HL-60/S4 treated with phorbol 12-myristate 13-acetate at 8.2 ng/mL for 4 days and 3 days (cell line): Measurements from ENCODE around the gene TTN.

ENCODE experiments used
- in situ Hi-C: fragments of 300-500 bp; cut with MboI; formaldehyde crosslinking; loops from 2 replicates; pipeline ENCODE4 v1.15.0; 2022; ENCODE audit warnings: low sequenced_read_pairs

The TTN gene

DNA sequence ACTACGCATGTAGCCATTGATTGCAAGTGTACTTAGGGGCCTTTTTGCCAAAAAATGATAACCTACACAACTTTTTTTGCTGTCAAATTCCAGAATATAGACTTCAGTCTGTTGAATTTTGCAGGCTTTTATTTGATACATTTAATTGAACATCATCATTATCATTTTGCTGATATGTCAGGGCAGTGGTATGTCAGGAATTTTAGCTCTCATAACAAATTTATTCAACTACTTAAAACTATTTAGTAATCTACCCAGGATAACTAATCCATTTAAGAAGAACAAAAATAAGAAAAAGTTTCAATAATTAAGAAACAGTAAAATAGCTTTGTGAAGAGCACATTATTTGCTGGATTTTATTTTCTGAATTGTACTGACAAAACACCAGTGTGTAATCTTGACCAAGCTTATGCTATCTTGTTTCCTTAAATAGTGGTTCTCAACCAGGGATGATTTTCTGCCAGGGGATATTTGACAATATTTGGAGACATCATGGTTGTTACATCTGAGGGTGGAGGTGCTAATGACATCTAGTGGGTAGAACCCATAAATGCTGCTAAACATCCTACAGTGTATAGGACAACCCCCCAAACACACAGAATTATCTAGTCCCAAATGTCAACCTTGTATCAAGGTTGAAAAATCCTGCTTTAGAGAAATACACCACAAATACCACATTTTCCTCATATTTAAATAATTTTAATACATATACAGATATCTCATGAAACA lies 12.1 kb upstream of the TTN start:
- in situ Hi-C loops: no loop called here

DNA sequence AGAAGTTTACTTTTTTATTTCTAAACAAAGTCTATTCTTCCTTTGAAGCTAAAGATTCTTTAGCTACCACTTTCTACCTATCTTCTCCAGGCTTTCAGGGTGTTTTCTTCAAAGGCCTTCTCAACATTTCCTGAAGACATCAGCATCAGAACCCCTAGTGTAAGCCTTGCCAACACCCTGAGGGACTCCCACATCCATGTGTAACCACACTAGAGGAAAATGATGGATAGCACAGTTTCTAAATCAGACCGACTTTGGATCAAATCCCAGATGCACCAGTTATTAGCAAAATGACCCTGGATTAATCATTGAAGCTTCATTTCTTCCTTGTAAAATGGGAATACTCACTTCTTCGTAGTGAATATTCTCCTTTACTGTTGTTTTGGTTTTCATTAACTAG lies 4.7 kb upstream of the TTN start:
- in situ Hi-C loops: no loop called here

DNA sequence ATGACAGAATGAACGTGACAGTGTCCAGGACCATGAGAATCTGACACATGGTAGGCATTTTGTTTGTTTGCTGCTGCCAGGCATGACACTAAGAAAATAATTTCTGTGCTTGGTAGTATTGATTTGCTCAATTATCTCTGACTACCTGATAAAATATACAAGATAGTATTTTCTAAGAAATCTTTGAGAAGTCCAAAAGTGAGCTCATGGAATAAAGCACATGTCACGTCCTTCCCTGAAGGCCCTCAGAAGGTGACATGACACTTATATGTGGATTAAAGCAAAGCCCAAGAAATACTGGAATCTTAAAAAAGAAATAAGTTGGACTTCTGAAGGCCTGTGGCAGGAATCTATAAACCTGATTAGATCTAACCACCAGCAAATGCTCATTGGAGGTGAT lies 3.8 kb upstream of the TTN start:
- in situ Hi-C loops: no loop called here

DNA sequence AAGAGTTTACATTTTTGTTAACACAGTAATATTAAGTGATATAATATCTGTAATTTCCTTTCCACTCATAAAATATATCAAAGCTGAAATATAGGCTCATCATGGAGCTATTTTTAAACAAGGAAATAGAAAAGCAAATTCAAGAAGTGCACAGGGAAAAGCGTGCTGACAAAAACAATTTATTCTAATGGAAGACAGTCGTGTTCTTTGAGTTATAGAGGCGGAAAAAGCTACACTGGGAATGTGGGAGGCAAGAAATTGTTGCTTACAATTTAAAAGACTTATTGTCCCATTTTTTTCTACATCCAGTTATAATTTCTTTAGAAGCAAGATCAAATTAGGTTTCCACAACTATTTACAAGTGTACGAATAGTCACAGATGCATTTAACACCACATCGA lies 3.2 kb upstream of the TTN start:
- in situ Hi-C loops: no loop called here

DNA sequence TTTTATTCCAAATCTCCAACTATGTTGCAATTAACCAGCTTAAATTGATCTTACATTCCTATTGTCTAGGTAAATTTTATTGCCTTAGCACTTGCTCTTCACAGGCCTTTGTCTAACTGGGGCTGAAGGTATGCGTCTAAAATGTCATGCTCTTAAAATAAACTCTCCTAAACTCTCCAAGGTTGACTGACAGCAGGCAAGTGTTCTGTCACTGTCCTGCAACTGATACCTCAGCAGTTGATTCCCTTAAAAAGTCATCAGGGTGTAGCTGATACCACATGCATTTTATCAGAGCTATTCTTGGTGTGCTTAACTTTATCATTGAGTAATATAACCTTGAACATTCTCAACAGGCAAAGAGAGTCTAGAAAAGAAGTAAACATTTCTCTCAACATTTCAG lies 680 bp downstream of the TTN start:
- in situ Hi-C loops: no loop called here

DNA sequence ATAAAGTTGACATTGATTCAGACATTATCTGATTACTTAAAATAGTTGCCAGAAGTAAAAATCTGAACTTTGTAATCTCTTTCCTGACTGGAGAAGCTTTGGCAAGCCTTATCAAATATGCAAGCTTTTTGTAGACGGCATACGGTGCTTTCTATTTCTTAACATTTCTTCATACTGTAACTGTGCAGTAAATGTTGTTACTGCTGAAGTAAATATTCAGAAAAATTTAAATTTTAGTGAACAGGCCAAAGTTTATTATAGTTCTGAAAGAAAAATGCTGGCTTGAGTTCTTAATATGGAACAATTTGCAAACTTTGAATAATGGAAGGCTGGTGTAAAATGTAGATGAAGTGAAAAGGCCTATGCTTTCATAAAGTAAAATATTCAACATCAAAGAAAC lies 1.8 kb downstream of the TTN start:
- in situ Hi-C loops: no loop called here

DNA sequence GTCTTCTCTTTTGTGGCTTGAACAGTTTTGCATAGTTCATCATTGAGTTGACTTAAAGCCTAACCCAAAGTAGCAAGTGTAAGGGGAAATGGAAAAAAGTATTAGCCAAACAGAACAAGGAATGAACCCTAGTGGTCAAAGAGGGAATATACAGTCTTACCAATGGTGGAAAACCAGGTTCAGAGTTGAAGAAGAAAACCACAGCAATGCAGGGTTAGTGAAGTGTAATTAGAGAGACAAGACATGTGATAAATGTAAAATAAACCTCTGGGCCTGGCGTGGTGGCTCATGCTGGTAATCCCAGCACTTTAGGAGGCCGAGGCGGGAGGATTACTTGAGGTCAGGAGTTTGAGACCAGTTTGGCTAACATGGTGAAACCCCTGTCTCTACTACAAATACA lies 2.4 kb downstream of the TTN start:
- in situ Hi-C loops: no loop called here

DNA sequence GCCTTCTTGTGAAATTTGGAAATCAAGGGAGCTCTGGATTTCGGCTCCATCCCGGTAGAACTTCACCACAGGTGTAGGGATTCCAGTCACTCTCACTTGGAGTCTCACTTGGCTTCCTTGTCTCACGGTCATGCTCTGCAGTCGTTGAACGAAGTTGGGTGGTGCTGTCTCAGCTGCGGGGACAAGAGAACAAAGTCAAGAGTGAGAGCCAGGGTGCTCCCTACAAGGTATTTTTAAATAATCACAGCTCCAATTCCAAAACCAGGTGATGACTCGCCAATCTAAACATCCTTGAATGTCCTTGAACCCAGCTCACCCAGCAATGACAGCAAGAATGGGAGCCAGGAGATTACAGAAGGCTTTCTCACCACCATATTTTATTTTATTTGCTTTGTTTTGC lies 6.7 kb downstream of the TTN start:
- in situ Hi-C loops: no loop called here

DNA sequence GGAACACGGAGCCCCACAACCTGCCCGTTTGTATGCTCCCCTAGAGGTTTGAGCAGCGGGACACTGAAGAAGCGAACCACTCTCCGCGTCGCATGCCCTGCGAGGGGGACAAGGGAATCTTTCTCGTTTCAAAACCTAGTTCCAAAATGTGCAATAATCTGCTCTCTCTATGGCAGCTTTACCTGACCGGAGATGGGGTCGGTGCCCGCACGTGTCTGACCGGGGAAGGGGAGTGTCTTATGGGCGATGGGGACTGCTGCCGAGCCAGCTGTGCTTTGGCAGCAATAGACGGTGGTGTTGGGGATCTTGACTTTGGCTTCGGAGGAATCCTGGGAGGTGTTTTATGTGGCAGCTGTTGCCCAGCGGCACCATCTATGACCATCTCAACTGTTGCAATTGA lies 7.9 kb downstream of the TTN start:
- in situ Hi-C loops: no loop called here

DNA sequence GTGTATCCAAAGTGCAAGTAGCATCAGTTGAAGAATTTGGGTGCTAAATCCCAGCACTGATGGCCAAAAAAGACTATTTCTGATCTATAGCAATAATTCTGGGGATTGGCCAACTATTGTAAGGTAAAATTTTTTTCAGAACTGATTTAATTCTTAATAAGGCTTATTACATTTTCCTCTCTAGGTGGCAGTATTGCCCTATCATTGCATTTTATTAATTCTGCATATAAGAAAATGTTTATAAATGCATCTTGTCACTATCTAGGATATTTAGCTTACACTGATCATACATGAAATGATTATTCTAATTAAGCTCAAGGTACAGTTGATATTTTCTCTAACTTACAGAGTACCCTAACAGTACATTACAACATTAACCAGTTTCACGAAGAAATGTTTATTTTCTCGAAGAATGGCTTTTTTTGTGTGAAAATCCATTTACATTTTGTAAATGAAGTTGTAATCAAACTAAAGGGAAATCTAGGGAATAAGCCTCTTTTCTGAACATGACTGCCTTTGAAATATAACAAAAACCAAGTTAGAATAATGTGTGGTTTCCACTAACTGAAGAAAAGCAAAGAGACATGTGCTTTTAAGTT lies 11.0 kb downstream of the TTN start:
- in situ Hi-C loops: no loop called here

DNA sequence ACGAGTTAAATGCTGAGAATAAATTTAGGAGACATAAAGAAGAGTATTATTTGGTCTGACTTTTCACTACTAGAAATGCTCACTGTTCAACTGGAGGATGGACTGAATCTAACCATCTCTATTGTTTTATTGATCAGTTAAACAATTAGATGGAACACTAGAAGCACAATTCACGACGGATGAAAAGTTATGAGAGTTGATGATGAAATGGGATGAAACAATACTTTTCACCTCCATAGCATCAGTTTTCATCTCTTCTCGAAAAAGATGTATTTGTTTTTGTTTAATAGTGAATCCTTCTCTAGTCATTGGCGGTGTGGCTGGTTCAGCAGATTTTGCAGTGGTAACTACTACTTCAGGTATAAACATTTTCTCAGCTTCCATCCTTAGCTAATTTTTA lies 19.3 kb downstream of the TTN start:
- in situ Hi-C loops: no loop called here

DNA sequence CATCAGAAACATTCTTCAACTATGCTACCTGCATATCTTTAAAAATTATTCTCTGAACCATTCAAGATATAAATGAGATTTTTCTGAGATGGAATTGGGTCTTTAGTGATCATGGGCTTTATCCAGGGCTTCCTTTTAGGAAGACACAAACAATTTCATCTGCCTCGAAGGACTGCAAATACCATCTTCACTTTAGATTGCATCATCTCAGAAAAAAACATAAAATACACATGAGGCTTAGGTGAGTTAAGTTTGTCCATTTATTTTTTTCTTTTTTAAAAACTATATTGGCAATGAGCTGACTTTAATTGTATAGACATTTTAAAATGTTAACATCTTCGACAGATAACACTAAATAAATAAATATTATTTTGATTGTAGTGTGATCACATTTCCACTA lies 20.1 kb downstream of the TTN start:
- in situ Hi-C loops: no loop called here

DNA sequence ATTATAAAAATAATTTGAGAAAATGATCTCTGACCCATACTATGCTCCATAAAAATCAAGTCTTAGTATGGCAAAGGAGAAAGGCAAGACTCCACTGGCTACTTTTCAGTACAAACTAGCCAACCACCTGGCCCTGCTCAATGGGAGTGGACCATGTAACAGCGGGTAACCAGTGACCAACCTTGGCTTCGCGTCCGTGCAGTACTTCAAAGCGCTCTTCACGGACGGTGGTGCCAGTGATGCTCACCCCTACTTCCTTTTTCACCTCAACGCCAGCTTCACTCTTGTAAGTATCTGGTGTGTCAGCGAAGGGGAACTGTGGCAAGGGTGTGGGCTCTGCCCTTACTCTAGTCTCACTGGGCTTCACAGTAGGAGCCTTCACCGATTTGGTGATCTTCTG lies 23.3 kb downstream of the TTN start:
- in situ Hi-C loops: no loop called here

DNA sequence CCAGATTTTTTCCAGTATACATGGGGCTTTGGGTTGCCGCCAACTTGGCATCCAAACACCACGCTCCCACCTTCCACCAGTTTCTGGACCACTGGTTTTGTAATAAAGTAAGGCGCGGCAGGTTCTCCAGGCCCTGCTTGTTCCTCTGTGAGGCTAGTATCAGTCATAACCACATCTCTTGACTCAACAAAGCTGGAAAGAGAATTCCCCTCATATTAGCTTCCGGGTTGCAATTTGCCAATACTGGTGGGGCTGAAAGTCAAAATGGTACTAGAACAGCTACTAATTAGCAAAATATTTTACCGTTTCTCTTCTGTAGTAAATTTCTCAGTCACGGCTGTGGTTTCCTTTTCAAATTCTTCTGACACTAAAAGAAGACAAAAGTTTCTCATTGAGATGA lies 25.0 kb downstream of the TTN start:
- in situ Hi-C loops: no loop called here

DNA sequence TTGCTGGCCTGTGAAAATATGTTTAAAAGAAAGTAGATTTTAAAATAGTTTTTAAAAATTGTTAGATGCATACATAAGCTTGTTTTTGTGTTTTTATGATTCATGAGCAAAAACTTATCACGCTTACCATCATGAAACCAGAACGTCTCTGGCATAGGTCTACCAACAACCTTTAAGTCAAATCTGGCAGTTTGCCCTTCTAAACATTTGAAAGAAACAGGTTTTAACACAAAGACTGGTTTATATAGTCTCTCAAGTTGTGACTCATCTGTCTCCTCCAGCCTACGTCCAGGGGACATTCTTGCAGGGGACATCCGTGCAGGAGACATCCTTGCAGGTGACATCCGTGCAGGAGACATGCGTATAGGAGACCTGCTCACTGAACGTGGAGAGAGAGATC lies 29.6 kb downstream of the TTN start:
- in situ Hi-C loops: no loop called here

DNA sequence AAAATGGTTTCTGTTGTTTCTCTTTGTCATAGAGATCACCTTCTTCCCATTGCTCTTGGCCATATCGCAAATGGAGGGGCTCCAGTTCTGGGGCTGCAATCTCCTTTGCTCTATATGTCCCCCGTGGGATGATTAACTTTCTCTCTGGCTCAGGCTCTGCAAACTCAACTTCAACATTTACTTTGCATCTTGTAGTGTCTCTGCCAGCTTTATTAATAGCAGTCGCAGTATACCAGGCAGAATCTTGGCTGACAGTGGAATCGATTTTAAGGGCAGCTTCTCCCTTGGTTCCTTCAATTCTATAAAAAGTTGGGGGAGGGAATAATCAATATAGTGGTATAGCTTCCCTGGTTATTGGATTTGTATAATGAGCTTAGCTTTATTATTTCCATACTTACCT lies 30.5 kb downstream of the TTN start:
- in situ Hi-C loops: no loop called here

DNA sequence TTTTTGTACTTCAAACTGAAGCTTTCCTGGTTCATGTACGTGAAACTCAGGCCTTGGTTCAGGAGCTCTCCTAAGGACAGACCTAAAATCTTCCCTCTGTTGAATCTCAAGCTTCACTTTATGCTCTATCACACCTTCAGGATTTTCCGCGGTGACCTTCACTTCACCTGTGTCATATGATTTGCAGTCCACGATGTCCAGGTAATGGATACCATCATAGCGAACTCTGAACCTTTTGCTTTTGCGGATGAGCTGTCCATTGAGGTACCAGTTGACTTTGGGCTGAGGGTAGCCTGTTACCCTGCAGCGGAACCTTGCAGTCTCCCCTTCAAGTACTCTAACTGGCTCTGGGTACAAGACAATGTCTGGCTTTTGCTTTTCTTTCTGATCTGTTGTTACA lies 31.2 kb downstream of the TTN start:
- in situ Hi-C loops: no loop called here

DNA sequence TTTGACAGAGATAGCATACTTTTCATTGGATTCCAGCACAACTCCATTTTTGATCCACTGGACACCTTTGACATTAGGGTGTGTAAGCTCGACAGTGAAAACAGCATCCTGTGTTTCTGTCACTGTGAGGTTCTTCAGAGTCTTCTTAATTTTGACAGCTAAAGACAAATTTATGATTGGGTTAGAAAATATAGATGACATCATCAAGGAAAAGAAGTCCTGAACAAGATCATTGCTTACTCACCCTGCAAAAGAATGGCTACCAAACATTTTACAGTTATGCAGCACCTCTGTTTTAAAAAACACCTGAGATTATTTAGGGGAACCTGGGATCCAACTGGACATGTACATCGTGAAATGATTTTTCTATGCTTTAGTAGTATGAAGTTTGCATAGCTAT lies 36.7 kb downstream of the TTN start:
- in situ Hi-C loops: no loop called here

DNA sequence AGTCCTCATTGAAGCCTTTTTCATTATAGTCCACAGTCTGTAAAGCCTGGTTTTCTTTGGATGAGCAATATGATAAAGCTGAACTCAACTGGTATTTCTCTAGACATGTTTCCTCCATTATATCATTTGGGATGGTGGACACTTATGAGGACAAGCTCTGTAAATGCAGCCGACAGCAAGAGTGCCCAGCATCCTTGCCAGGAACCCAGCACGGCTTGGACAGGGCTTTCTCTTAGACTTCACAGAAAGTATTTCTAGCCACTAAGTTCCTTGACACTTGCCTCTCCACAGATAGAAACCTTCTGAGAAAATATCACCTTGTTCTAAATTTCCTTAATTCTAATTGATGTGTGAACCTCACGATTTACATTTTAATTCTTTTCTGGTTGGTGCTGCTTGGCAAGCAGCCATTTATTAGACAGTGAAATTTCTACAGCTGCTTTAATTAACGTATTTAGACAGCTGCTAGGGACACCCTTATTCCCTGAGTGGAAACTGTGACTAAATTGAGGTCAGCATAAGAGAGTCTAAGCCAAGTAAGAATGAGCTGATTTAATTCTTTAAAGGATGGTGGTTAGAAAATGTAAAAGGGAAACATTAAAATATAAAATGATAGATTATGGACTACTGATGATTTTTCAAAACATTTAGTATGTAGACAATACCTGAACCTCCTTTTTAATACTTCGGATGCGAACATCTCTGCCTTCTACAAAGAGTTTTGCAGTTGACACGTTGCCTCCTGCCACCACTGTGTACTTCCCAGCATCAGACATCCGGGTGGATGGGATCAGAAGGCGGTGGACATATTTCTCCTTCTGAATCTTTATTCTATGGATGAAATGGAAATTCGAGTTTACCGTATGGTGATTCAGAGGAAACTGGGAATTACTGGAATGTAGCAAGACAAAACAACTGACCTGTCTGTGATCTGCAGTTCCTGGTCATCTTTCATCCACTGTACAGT lies 39.8 kb downstream of the TTN start:
- in situ Hi-C loops: no loop called here

DNA sequence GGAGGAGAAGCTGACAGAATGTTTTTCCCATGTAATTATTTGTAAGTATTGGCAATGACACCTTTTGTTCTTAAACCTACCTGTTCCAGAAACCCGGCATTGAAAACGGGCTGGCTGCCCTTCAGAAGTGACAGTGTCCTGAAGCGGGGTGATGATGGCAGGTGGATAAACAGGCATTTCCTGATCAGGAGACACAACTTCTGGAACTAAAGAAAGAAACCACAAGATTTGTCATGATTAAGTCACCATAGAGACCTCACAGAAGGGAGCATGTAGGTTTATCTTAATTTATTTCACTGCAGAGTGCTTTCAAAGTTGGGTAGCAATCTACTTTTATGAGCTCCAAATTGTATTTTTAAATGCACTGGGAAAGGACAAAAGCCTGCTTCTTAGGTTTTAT lies 43.1 kb downstream of the TTN start:
- in situ Hi-C loops: no loop called here

DNA sequence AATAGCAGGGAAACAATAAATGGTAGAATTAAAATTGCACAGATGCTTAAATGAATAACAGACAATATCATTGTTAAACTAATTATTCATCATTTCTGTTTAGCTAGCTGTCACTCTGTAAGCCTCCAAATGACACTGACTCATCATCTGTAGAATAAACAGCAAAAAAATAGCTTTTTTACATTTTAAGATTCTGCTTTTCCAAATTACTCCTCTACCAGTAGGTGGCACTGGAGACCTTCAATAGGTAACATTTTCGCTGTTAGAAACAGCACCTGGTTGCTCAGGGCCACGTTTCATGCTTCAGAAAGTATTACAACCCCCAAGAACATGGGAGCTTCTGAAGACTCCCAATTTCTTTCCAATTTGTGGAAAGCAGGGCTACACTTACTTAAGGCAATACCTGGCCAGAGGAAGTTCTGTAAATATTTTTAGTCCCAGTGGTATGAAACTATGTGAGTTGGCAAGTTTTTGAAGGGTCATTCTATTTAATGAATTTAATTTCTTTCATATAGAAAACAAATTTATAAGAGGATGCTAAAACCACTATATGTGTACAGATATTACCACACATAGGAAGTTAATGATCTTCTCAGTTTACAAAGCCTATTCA lies 45.4 kb downstream of the TTN start:
- in situ Hi-C loops: no loop called here

DNA sequence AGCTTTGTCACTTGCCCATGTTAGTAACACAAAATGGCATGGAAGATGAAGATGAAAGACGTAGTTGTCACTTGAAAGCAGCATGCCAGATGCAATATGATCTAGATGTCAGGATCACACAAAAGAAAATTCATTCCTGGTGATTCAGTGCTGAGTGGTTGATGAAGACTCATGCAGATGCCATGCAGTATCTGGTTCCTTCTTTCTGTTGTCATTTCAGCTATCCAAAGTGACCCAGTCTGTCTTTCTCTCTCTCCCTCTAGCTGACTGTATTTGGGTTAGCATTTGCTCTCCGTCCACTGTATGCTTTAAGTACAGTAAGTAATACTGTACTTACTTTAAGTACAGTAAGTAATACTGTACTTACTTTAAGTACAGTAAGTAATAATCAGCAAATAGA lies 50.4 kb downstream of the TTN start:
- in situ Hi-C loops: no loop called here
